Body of pancreas (tissue), 4 donors: ENCODE measurements around the gene KRT1. TPM values are rescaled to one million over a fixed set of nuclear protein-coding genes. Genes with fewer than 3 reads are reported as not detected.

Experiments
- ATAC-seq: fragments of 150-250 bp; one replicate; pipeline ENCODE4 v1.9.1; 2016
- DNase-seq, 4 donors: peaks; one replicate each; pipeline ENCODE4 v3.0.0-alpha.2; 2019
- H3K27ac ChIP-seq, 4 donors: fragments of 200-600 bp; sonication (generic); 1 replicate in 3 of 4; 2 replicates in 1 of 4; pipeline versions ENCODE4 v1.5.1 to v1.6.1; 2016 to 2019; ENCODE audit warnings: mild to moderate bottlenecking in 1 of 4, mixed read lengths in 1 of 4, moderate library complexity in 1 of 4
- H3K27me3 ChIP-seq, 2 donors: fragments of 200-600 bp; sonication (generic); one replicate each; pipeline ENCODE4 v1.6.0; 2016; ENCODE audit warnings: mild to moderate bottlenecking in 1 of 2
- H3K36me3 ChIP-seq, 2 donors: fragments of 200-600 bp; sonication (generic); replicated peaks in 1 of 2; 2 replicates each; pipeline ENCODE4 v1.5.1; 2016; ENCODE audit warnings: low read depth in 2 of 2; ENCODE audit not compliant: insufficient read depth in 1 of 2
- H3K4me1 ChIP-seq: fragments of 200-600 bp; sonication (generic); one replicate; pipeline ENCODE4 v1.6.0; 2016
- H3K4me3 ChIP-seq, 2 donors: fragments of 200-600 bp; sonication (generic); 1 replicate in 1 of 2; 2 replicates in 1 of 2; pipeline ENCODE4 v1.5.1; 2016 to 2019
- H3K9me3 ChIP-seq, 3 donors: fragments of 200-600 bp; sonication (generic); 1 replicate in 2 of 3; 2 replicates in 1 of 3; pipeline ENCODE4 v1.5.1; 2016
- CTCF ChIP-seq, 7 experiments: fragments of 450-650 bp in 4 of 7; fragments of 200-600 bp in 3 of 7; sonication (generic) in 3 of 7; IDR thresholded peaks; one replicate each; pipeline ENCODE4 v1.5.1; 2016 to 2019; ENCODE audit warnings: antibody characterized with exemption in 7 of 7
- POLR2A ChIP-seq, 3 donors: fragments of 450-650 bp; IDR thresholded peaks; one replicate each; pipeline ENCODE4 v1.6.1; 2016; ENCODE audit warnings: antibody characterized with exemption in 3 of 3, mild to moderate bottlenecking in 2 of 3
- WGBS, 2 donors: methylation state at CpG; one replicate each; pipeline ENCODE4 v1.1.5; 2017; 5-methylcytosine and 5-hydroxymethylcytosine counted together
- intact Hi-C: fragments of 100-400 bp; cut with DNase I; formaldehyde crosslinking; loops from one replicate; pipeline ENCODE4 v1.15.1; 2023
- total RNA-seq, 2 donors: library from RNA; depleted of rRNA; stranded (reverse); fragments of >200 nt; gene quantifications; one replicate each; pipeline ENCODE4 v1.1.0, GENCODE V29; 2016

The KRT1 gene
- total RNA-seq, 2 donors from 2014 or later: not detected

GRCh38 chr12:52647601-52648000 lies 32.6 kb downstream of the KRT1 start:
- intact Hi-C loops: no loop called here
- Histone ChIP-seq H3K27me3 (no peaks in the 10 kb centered on the region), H3K9me3 (no peaks in the 10 kb centered on the region), H3K27ac (no peak overlapping the region), H3K4me1 (no peaks in the 10 kb centered on the region), H3K4me3 (no peak overlapping the region), H3K36me3 (no peaks in the 10 kb centered on the region)
- 86 to 90% methylated on average over 9 of the region's 9 CpGs for WGBS, 2 donors
- TF ChIP-seq POLR2A (IDR thresholded peaks at IDR 0.05): no peak
- TF ChIP-seq CTCF (IDR thresholded peaks at IDR 0.05): no peak
- DNase-seq: no peak
- no peak for ATAC-seq

- no peak for DNase-seq
Observed at GRCh38 chr12:52646613-52647012, 33.6 kb downstream of the KRT1 start.

GRCh38 chr12:52645982-52646381 lies 34.2 kb downstream of the KRT1 start:
- no peaks in the 10 kb centered on the region for H3K36me3 ChIP-seq
- no peak overlapping the region for H3K27ac ChIP-seq
- DNase-seq (no peak), ATAC-seq (no peak)
- no peaks in the 10 kb centered on the region for H3K4me1 ChIP-seq
- intact Hi-C loops: no loop called here
- TF ChIP-seq POLR2A (IDR thresholded peaks at IDR 0.05): no peak
- TF ChIP-seq CTCF (IDR thresholded peaks at IDR 0.05): no peak
- no peaks in the 10 kb centered on the region for H3K9me3 ChIP-seq
- WGBS, 2 donors: 61 to 74% methylated on average over 4 of the region's 4 CpGs
- H3K4me3 ChIP-seq: no peak overlapping the region
- H3K27me3 ChIP-seq: no peaks in the 10 kb centered on the region

More at GRCh38 chr12:52646613-52647012, 33.6 kb downstream of the KRT1 start:
- TF ChIP-seq CTCF (IDR thresholded peaks at IDR 0.05) (no peak), POLR2A (IDR thresholded peaks at IDR 0.05) (no peak)
- H3K4me3 ChIP-seq: no peak overlapping the region
- no peaks in the 10 kb centered on the region for H3K27me3 ChIP-seq
- ATAC-seq: no peak
- H3K9me3 ChIP-seq: no peaks in the 10 kb centered on the region
- no peaks in the 10 kb centered on the region for H3K4me1 ChIP-seq
- H3K36me3 ChIP-seq: no peaks in the 10 kb centered on the region
- H3K27ac ChIP-seq: no peak overlapping the region
- WGBS, 2 donors: 79 to 81% methylated on average over 12 of the region's 12 CpGs
- intact Hi-C loops: no loop called here

GRCh38 chr12:52645120-52645761 lies 35.0 kb downstream of the KRT1 start:
- Histone ChIP-seq H3K4me3 (no peak overlapping the region), H3K27ac (no peak overlapping the region), H3K36me3 (no peaks in the 10 kb centered on the region), H3K9me3 (no peaks in the 10 kb centered on the region), H3K27me3 (no peaks in the 10 kb centered on the region), H3K4me1 (no peaks in the 10 kb centered on the region)
- intact Hi-C loops: no loop called here
- DNase-seq (no peak), ATAC-seq (no peak)
- TF ChIP-seq POLR2A (IDR thresholded peaks at IDR 0.05): no peak
- TF ChIP-seq CTCF (IDR thresholded peaks at IDR 0.05): no peak
- 54 to 66% methylated on average over 7 of the region's 7 CpGs for WGBS, 2 donors

GRCh38 chr12:52644078-52644415 lies 36.2 kb downstream of the KRT1 start:
- DNase-seq (no peak), ATAC-seq (no peak)
- TF ChIP-seq POLR2A (IDR thresholded peaks at IDR 0.05): no peak
- no peak for TF ChIP-seq CTCF (IDR thresholded peaks at IDR 0.05)
- intact Hi-C loops: no loop called here
- H3K4me1 ChIP-seq: no peaks in the 10 kb centered on the region
- H3K27ac ChIP-seq: no peak overlapping the region
- H3K27me3 ChIP-seq: no peaks in the 10 kb centered on the region
- WGBS, 2 donors: 55 to 75% methylated on average over 6 of the region's 6 CpGs
- H3K9me3 ChIP-seq: no peaks in the 10 kb centered on the region
- H3K4me3 ChIP-seq: no peak overlapping the region
- H3K36me3 ChIP-seq: no peaks in the 10 kb centered on the region
